GM13977 (cell line): ENCODE measurements around the gene INSC.

Experiments
- DNase-seq: peaks from one replicate; pipeline ENCODE4 v3.0.0; 2012; ENCODE audit warnings: low spot score
- CTCF ChIP-seq: IDR thresholded peaks from 2 replicates; pipeline ENCODE4 v1.5.1; 2012; ENCODE audit warnings: mild to moderate bottlenecking, control low read depth; ENCODE audit not compliant: insufficient read depth; ENCODE audit errors: extremely low read depth, missing control alignments
- in situ Hi-C: fragments of 300-500 bp; cut with MboI; formaldehyde crosslinking; loops from one replicate; pipeline ENCODE4 v1.12.0; 2022; ENCODE audit warnings: low sequenced_read_pairs, low pct_unique_long_range_greater_than_20kb, mixed read lengths, inconsistent platforms; ENCODE audit not compliant: unreplicated experiment

The INSC gene

GRCh38 chr11:15163136-15163535, 48.4 kb downstream of the INSC start:
- no peak for DNase-seq
- TF ChIP-seq CTCF = no peak
- in situ Hi-C loops = no loop called here

GRCh38 chr11:15166204-15166603, 51.5 kb downstream of the INSC start:
- in situ Hi-C loops = no loop called here
- TF ChIP-seq CTCF = no peak
- no peak for DNase-seq

GRCh38 chr11:15169815-15170551, 55.3 kb downstream of the INSC start:
- no peak for DNase-seq
- no peak for TF ChIP-seq CTCF
- in situ Hi-C loops = no loop called here

- DNase-seq = no peak
- no peak for TF ChIP-seq CTCF
- in situ Hi-C loops = no loop called here
Measured at GRCh38 chr11:15170698-15171097, 56.0 kb downstream of the INSC start.

- in situ Hi-C loops = no loop called here
Measured at GRCh38 chr11:15171956-15172355, 57.2 kb downstream of the INSC start.

GRCh38 chr11:15175831-15176230, 61.1 kb downstream of the INSC start:
- no peak for TF ChIP-seq CTCF
- in situ Hi-C loops = loop anchor here (25.0 kb wide), 1 partner anchor 264 kb away; no protein-coding TSS in a partner anchor

More at GRCh38 chr11:15171956-15172355, 57.2 kb downstream of the INSC start:
- TF ChIP-seq CTCF = no peak
- DNase-seq = no peak

More at GRCh38 chr11:15175831-15176230, 61.1 kb downstream of the INSC start:
- no peak for DNase-seq
